DND-41 (cell line): ENCODE data around the gene EXOC6.

ENCODE experiments used
- EZH2 ChIP-seq: IDR thresholded peaks from 3 replicates; pipeline ENCODE4 v1.6.1; 2012; ENCODE audit warnings: borderline replicate concordance, low read depth, mild to moderate bottlenecking, moderate library complexity, low read length, inconsistent platforms; ENCODE audit not compliant: severe bottlenecking
- TF ChIP-seq, protein P1 (sequence below): IDR thresholded peaks from 2 replicates; pipeline ENCODE4 v1.5.1; 2012; ENCODE audit warnings: borderline replicate concordance, low read length, moderate library complexity, mild to moderate bottlenecking; ENCODE audit not compliant: poor library complexity, severe bottlenecking; ENCODE audit errors: extremely low read depth

GRCh38 chr10:92892691-92893054, 44.4 kb downstream of the EXOC6 start:
- TF ChIP-seq, protein P1, sequence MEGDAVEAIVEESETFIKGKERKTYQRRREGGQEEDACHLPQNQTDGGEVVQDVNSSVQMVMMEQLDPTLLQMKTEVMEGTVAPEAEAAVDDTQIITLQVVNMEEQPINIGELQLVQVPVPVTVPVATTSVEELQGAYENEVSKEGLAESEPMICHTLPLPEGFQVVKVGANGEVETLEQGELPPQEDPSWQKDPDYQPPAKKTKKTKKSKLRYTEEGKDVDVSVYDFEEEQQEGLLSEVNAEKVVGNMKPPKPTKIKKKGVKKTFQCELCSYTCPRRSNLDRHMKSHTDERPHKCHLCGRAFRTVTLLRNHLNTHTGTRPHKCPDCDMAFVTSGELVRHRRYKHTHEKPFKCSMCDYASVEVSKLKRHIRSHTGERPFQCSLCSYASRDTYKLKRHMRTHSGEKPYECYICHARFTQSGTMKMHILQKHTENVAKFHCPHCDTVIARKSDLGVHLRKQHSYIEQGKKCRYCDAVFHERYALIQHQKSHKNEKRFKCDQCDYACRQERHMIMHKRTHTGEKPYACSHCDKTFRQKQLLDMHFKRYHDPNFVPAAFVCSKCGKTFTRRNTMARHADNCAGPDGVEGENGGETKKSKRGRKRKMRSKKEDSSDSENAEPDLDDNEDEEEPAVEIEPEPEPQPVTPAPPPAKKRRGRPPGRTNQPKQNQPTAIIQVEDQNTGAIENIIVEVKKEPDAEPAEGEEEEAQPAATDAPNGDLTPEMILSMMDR, result no peak
- TF ChIP-seq EZH2, result no peak
